ENCODE measurements around the gene MBTPS1.

The MBTPS1 gene

GRCh38 chr16:84013787-84014569 lies 102.8 kb downstream of the MBTPS1 start:
- TF ChIP-seq CTCF (conservative IDR thresholded peaks at IDR 0.05), result no peak
- H3K27ac ChIP-seq, result no peak overlapping the region

DNA sequence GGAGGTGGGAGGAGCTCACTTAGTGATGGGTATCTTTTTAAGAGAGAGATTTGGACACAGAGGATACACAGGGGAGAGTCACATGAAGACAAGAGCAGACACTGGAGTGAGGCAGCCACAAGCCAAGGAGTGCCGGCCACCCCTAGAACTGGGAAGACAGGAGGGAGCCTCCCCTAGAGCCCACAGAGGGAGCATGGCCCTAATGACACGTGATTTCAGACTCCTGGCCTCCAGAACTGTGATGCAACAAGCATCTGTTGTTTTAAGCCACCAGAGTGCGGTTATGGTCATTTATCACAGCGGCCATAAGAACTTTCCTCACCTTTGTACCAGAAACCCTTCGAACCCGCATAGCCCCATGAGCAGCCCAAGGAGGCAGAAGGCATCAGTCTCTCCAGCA lies 107.5 kb downstream of the MBTPS1 start:
- TF ChIP-seq CTCF (conservative IDR thresholded peaks at IDR 0.05), result no peak
- no peak overlapping the region for H3K27ac ChIP-seq

DNA sequence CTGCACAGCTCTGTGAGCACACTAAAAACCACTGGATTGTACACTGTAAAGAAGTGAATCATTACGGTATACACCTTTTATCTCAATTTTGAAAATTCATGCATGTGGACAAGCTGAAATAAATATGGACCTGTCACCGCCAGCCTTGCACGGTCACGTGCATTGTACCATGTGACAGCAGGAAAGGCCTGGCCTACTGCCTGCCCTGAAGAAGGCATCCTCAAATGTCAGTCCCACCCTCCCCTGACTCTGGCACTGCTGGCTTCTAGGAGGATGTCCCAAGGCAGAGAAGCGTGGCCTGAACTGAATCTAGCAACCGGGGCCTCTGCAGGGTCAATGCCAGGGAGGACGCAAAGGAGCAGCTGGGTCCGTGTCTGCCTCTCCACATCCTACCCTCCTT lies 108.8 kb downstream of the MBTPS1 start:
- no peak for TF ChIP-seq CTCF (conservative IDR thresholded peaks at IDR 0.05)
- no peak overlapping the region for H3K27ac ChIP-seq

DNA sequence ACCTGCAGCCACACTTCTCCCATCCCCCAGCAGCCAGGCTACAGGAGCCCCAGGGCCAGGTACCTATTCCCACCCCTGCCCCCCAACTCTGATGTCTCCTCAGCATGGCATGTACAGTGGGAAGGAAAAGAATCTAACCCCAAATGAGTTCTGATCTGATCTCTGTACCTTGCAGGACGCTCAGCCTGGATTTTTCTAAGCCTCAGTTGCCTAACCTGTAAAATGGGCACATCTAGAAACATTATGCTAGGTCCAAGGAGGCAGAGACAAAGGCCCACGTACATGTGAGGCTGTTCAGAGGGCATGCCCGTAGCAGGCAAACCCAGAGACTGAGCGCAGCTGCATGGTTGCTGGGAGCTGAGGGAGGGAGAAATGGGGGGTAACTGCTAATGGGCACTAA lies 109.2 kb downstream of the MBTPS1 start:
- H3K27ac ChIP-seq, result no peak overlapping the region
- TF ChIP-seq CTCF (conservative IDR thresholded peaks at IDR 0.05), result no peak

GRCh38 chr16:84005391-84005790 lies 111.4 kb downstream of the MBTPS1 start:
- no peak for TF ChIP-seq CTCF (conservative IDR thresholded peaks at IDR 0.05)
- H3K27ac ChIP-seq, result no peak overlapping the region

GRCh38 chr16:84004442-84004841 lies 112.3 kb downstream of the MBTPS1 start:
- TF ChIP-seq CTCF (conservative IDR thresholded peaks at IDR 0.05), result no peak
- no peak overlapping the region for H3K27ac ChIP-seq
